K562 (cell line): ENCODE data around the gene SSH3.
A peak's percentile ranks its signal among the peaks of the same experiment; 100 is the strongest.

Source experiments
- CBX3 ChIP-seq, 2 experiments: IDR thresholded peaks; 1 replicate in 1 of 2; 2 replicates in 1 of 2; pipeline ENCODE4 v1.6.1; 2012; ENCODE audit warnings: inconsistent platforms in 2 of 2, low read length in 2 of 2, borderline replicate concordance in 1 of 2, control low read depth in 1 of 2
- CHAMP1 ChIP-seq: fragments of 450-650 bp; IDR thresholded peaks from 2 replicates; pipeline ENCODE4 v1.6.1; 2016; ENCODE audit warnings: mild to moderate bottlenecking
- CTCF ChIP-seq, 3 experiments: IDR thresholded peaks in 2 of 3; conservative IDR thresholded peaks in 1 of 3; 2 replicates each; pipeline ENCODE4 v1.5.1; 2011 to 2012; ENCODE audit warnings: low read length in 3 of 3, mild to moderate bottlenecking in 3 of 3, control low read depth in 2 of 3, improper control_type of control experiment in 1 of 3, inconsistent platforms in 1 of 3, low read depth in 1 of 3, mixed read lengths in 1 of 3, moderate library complexity in 1 of 3; ENCODE audit not compliant: insufficient read depth in 2 of 3
- E2F6 ChIP-seq, 2 experiments: IDR thresholded peaks; 2 replicates each; pipeline ENCODE4 v1.6.1; 2011; ENCODE audit warnings: borderline replicate concordance in 1 of 2, control low read depth in 1 of 2, low read depth in 1 of 2, low read length in 1 of 2, mild to moderate bottlenecking in 1 of 2, mixed read lengths in 1 of 2, moderate library complexity in 1 of 2; ENCODE audit not compliant: insufficient read depth in 1 of 2, insufficient read length in 1 of 2, poor library complexity in 1 of 2, severe bottlenecking in 1 of 2; ENCODE audit errors: extremely low read depth in 1 of 2
- ESRRA ChIP-seq: fragments of 450-650 bp; IDR thresholded peaks from 2 replicates; pipeline ENCODE4 v1.6.1; 2014; ENCODE audit warnings: low read depth, mild to moderate bottlenecking, moderate library complexity, borderline replicate concordance
- POLR2A ChIP-seq: fragments of 450-650 bp; conservative IDR thresholded peaks from 2 replicates; pipeline ENCODE4 v1.6.1; 2016
- POLR2AphosphoS5 ChIP-seq: IDR thresholded peaks from 2 replicates; pipeline ENCODE4 v1.6.1; 2011; ENCODE audit warnings: mild to moderate bottlenecking, low read depth, low read length, moderate library complexity; ENCODE audit not compliant: control insufficient read depth, insufficient read depth
- RUNX1 ChIP-seq: sonication (generic); IDR thresholded peaks from 2 replicates; pipeline ENCODE4 v1.6.1; 2016; ENCODE audit warnings: antibody characterized with exemption, low read depth
- SIN3A ChIP-seq, 2 experiments: fragments of 150-350 bp in 1 of 2; IDR thresholded peaks; 2 replicates each; pipeline ENCODE4 v1.6.1; 2011 to 2016; ENCODE audit warnings: borderline replicate concordance in 2 of 2, low read depth in 2 of 2, low read length in 2 of 2, mild to moderate bottlenecking in 2 of 2, moderate library complexity in 2 of 2; ENCODE audit not compliant: control insufficient read depth in 1 of 2
- SMARCC2 ChIP-seq: fragments of 450-650 bp; IDR thresholded peaks from 2 replicates; pipeline ENCODE4 v1.6.1; 2017; ENCODE audit warnings: antibody characterized with exemption, moderate library complexity, mild to moderate bottlenecking, low read depth
- USF2 ChIP-seq: sonication (generic); formaldehyde crosslinking; IDR thresholded peaks from 2 replicates; pipeline ENCODE4 v1.5.0; 2020; ENCODE audit warnings: missing genetic modification reagents
- ZNF133 ChIP-seq: fragments of 250-450 bp; sonication (Bioruptor Pico); IDR thresholded peaks from 2 replicates; pipeline ENCODE4 v1.4.0; 2020; ENCODE audit warnings: mild to moderate bottlenecking
- ZZZ3 ChIP-seq: fragments of 450-650 bp; IDR thresholded peaks from 2 replicates; pipeline ENCODE4 v1.6.1; 2016; ENCODE audit warnings: antibody characterized with exemption, mild to moderate bottlenecking, moderate library complexity

- 0 out of 2 replicates have a peak, but pooled peaks have one; percentile 31 for TF ChIP-seq POLR2A
- 0 out of 6 replicates have a peak, but pooled peaks of 2 of the 3 experiments have one; percentile 13 to 18 for TF ChIP-seq CTCF (IDR thresholded peaks at IDR 0.05 in 2 of 3, conservative IDR thresholded peaks at IDR 0.05 in 1 of 3; ENCODE audit: insufficient read depth in 2 of 3, low read depth in 1 of 3, low read length in 3 of 3)
- TF ChIP-seq SIN3A (IDR thresholded peaks at IDR 0.05; ENCODE audit: borderline replicate concordance in 2 of 2, control insufficient read depth in 1 of 2, low read depth in 2 of 2, low read length in 2 of 2), result no peak; a peak in 1 of 4 replicates
- TF ChIP-seq RUNX1, result no peak
- no peak for TF ChIP-seq USF2 (CRISPR knock-in tag)
- TF ChIP-seq CBX3 (IDR thresholded peaks at IDR 0.05; ENCODE audit: borderline replicate concordance in 1 of 2, low read length in 2 of 2), result no peak; a peak in 1 of 3 replicates
- no peak for TF ChIP-seq ZZZ3
- peak; percentile 48; the same call in 1 of the 2 replicates for TF ChIP-seq POLR2AphosphoS5
- peak in 1 of 2 experiments; percentile 14 for TF ChIP-seq E2F6 (IDR thresholded peaks at IDR 0.05; ENCODE audit: borderline replicate concordance in 1 of 2, extremely low read depth in 1 of 2, insufficient read depth in 1 of 2, insufficient read length in 1 of 2, low read depth in 1 of 2, low read length in 1 of 2, poor library complexity in 1 of 2, severe bottlenecking in 1 of 2)
- peak; percentile 50; the same call in 1 of the 2 replicates for TF ChIP-seq ESRRA
- TF ChIP-seq ZNF133 (CRISPR knock-in tag), result no peak
- TF ChIP-seq SMARCC2, result no peak; the same call in 1 of the 2 replicates
- no peak for TF ChIP-seq CHAMP1
These were observed 51.0 kb downstream of the SSH3 start for GRCh38 chr11:67354075-67355022.
